ENCODE results near the gene MAP3K13. TPM values are rescaled to one million over a fixed set of nuclear protein-coding genes. Genes with fewer than 3 reads are reported as not detected.
"Not testable (repeated sequence)": the region's sequence is repeated elsewhere in the genome, so short reads cannot be mapped to it uniquely, and the experiment has no call there.

MAP3K13 gene
- total and polyA plus RNA-seq, 2 experiments from 2014 or later = 43.8 to 65.3 TPM

GRCh38 chr3:185416513-185416912 lies 53.6 kb downstream of the MAP3K13 start:
- no peak overlapping the region for H3K4me2 ChIP-seq
- H3K27me3 ChIP-seq = no peaks in the 10 kb centered on the region
- no peaks in the 10 kb centered on the region for H3K79me2 ChIP-seq
- H3K4me1 ChIP-seq (ENCODE audit: insufficient read depth) = no peaks in the 10 kb centered on the region
- H3K9me3 ChIP-seq (ENCODE audit: low read depth) = no peaks in the 10 kb centered on the region
- H3K36me3 ChIP-seq (replicated peaks; ENCODE audit: insufficient read depth, low read depth) = no peaks in the 10 kb centered on the region
- H4K20me1 ChIP-seq (ENCODE audit: insufficient read depth, poor library complexity, severe bottlenecking) = no peaks in the 10 kb centered on the region
- H3K27ac ChIP-seq = no peak overlapping the region
- H3K9me2 ChIP-seq (replicated peaks; ENCODE audit: insufficient read depth) = no peaks in the 10 kb centered on the region
- WGBS (ENCODE audit: low lambda C conversion rate, missing lambda C conversion rate) = 96% methylated on average over 2 of the region's 2 CpGs
- no peak overlapping the region for H3K4me3 ChIP-seq
- DNase-seq (ENCODE audit: low spot score) = no peak
- no peak for TF ChIP-seq EZH2 (IDR thresholded peaks at IDR 0.05; ENCODE audit: borderline replicate concordance)
- no peak overlapping the region for H2AFZ ChIP-seq

GRCh38 chr3:185418561-185418977 lies 55.6 kb downstream of the MAP3K13 start:
- H3K9me3 ChIP-seq (ENCODE audit: low read depth); H2AFZ ChIP-seq; H3K27ac ChIP-seq; H3K4me1 ChIP-seq (ENCODE audit: insufficient read depth); H3K9me2 ChIP-seq (replicated peaks; ENCODE audit: insufficient read depth); H3K27me3 ChIP-seq; H3K79me2 ChIP-seq; H3K4me3 ChIP-seq; H4K20me1 ChIP-seq (ENCODE audit: insufficient read depth, poor library complexity, severe bottlenecking); DNase-seq (ENCODE audit: low spot score); H3K36me3 ChIP-seq (replicated peaks; ENCODE audit: insufficient read depth, low read depth); H3K4me2 ChIP-seq: not testable (repeated sequence)
- WGBS (ENCODE audit: low lambda C conversion rate, missing lambda C conversion rate) = 97% methylated on average over 11 of the region's 11 CpGs

- TF ChIP-seq EZH2phosphoT487 (IDR thresholded peaks at IDR 0.05; ENCODE audit: low read depth, severe bottlenecking, unreplicated experiment) (no peak), CTCF (IDR thresholded peaks at IDR 0.05; ENCODE audit: poor library complexity) (no peak), EZH2 (IDR thresholded peaks at IDR 0.05; ENCODE audit: borderline replicate concordance) (no peak)
- H3K4me2 ChIP-seq = no peak overlapping the region
- no peaks in the 10 kb centered on the region for H3K4me1 ChIP-seq (ENCODE audit: insufficient read depth)
- no peak overlapping the region for H3K4me3 ChIP-seq
- no peaks in the 10 kb centered on the region for H3K9me3 ChIP-seq (ENCODE audit: low read depth)
- no peaks in the 10 kb centered on the region for H3K9me2 ChIP-seq (replicated peaks; ENCODE audit: insufficient read depth)
- H3K27ac ChIP-seq = no peak overlapping the region
- no peak for DNase-seq (ENCODE audit: low spot score)
- peaks cover under 1% of the 10 kb centered on the region for H3K79me2 ChIP-seq
- H3K36me3 ChIP-seq (replicated peaks; ENCODE audit: insufficient read depth, low read depth) = no peaks in the 10 kb centered on the region
- no peaks in the 10 kb centered on the region for H3K27me3 ChIP-seq
- H4K20me1 ChIP-seq (ENCODE audit: insufficient read depth, poor library complexity, severe bottlenecking) = no peaks in the 10 kb centered on the region
- H2AFZ ChIP-seq = no peak overlapping the region
- 94% methylated on average over 5 of the region's 5 CpGs for WGBS (ENCODE audit: low lambda C conversion rate, missing lambda C conversion rate)
Measured at GRCh38 chr3:185420762-185421161, 57.8 kb downstream of the MAP3K13 start.

- Histone ChIP-seq H3K4me3 (no peak overlapping the region), H3K9me3 (ENCODE audit: low read depth) (no peaks in the 10 kb centered on the region), H4K20me1 (ENCODE audit: insufficient read depth, poor library complexity, severe bottlenecking) (no peaks in the 10 kb centered on the region), H3K27me3 (no peaks in the 10 kb centered on the region), H3K79me2 (peaks cover 3% of the 10 kb centered on the region), H2AFZ (no peak overlapping the region), H3K9me2 (replicated peaks; ENCODE audit: insufficient read depth) (no peaks in the 10 kb centered on the region), H3K4me1 (ENCODE audit: insufficient read depth) (no peaks in the 10 kb centered on the region), H3K36me3 (replicated peaks; ENCODE audit: insufficient read depth, low read depth) (no peaks in the 10 kb centered on the region), H3K27ac (no peak overlapping the region), H3K4me2 (no peak overlapping the region)
- 90% methylated on average over 6 of the region's 6 CpGs for WGBS (ENCODE audit: low lambda C conversion rate, missing lambda C conversion rate)
- TF ChIP-seq EZH2phosphoT487 (IDR thresholded peaks at IDR 0.05; ENCODE audit: low read depth, severe bottlenecking, unreplicated experiment) (no peak), CTCF (IDR thresholded peaks at IDR 0.05; ENCODE audit: poor library complexity) (no peak), EZH2 (IDR thresholded peaks at IDR 0.05; ENCODE audit: borderline replicate concordance) (no peak)
- DNase-seq (ENCODE audit: low spot score) = no peak
Measured at GRCh38 chr3:185421577-185422232, 58.8 kb downstream of the MAP3K13 start.

All from hepatocyte (in vitro differentiated cells).